LNCAP (cell line): ENCODE results near the gene HOXD12.

Source experiments
- CTCF ChIP-seq: fragments of 450-650 bp; IDR thresholded peaks from 2 replicates; pipeline ENCODE4 v1.5.1; 2017; ENCODE audit warnings: mild to moderate bottlenecking

The HOXD12 gene

GRCh38 chr2:176114120-176114929, 14.7 kb downstream of the HOXD12 start:
- TF ChIP-seq CTCF = no peak

GRCh38 chr2:176114930-176115625, 15.5 kb downstream of the HOXD12 start:
- no peak for TF ChIP-seq CTCF

- TF ChIP-seq CTCF = no peak
Measured at GRCh38 chr2:176115883-176116813, 16.6 kb downstream of the HOXD12 start, which contains the start of gene HOXD10. HOXD10 (plus strand) TSS chr2:176116778; CDS start chr2:176116834, 56 bp downstream.

- no peak for TF ChIP-seq CTCF
Measured at GRCh38 chr2:176117162-176117822, 17.7 kb downstream of the HOXD12 start.

GRCh38 chr2:176117823-176118371, 18.3 kb downstream of the HOXD12 start:
- no peak for TF ChIP-seq CTCF

- TF ChIP-seq CTCF = peak; percentile 59
Measured at GRCh38 chr2:176118601-176119339, 19.2 kb downstream of the HOXD12 start.
